AML-193 (cell line): ENCODE results near the gene CA10.

Source experiments
- DNase-seq, 2 experiments: peaks; one replicate each; lab custom pipeline; 2025; lab: John Stamatoyannopoulos, UW

The CA10 gene

GRCh38 chr17:52147431-52147830 is 11.1 kb downstream of the CA10 start:
- no peak for DNase-seq

- DNase-seq = no peak
Observed at GRCh38 chr17:52145476-52145875, 13.0 kb downstream of the CA10 start.

DNA sequence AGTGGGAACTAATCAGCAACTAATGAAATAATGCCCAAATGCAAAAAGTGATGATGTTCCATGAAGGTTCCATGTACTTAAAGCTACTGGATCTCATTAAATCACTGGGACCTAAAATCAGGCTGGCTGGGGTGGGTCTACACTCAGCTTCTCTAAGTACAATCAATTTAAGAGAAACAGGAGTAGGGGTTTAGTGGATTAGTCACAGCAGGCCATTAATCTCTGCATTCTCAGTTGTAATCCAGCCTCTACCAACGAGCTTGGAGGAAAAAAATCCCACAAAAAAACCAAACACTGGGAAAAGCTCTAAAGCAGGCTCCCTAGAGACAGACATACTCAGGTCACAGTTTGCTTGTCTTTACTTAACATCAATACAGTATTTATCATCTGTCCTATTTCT is 15.0 kb downstream of the CA10 start:
- no peak for DNase-seq

GRCh38 chr17:52140601-52141000 is 17.9 kb downstream of the CA10 start:
- no peak for DNase-seq

- no peak for DNase-seq
Observed at GRCh38 chr17:52138752-52139151, 19.8 kb downstream of the CA10 start.

GRCh38 chr17:52138350-52138749 is 20.2 kb downstream of the CA10 start:
- DNase-seq = no peak

DNA sequence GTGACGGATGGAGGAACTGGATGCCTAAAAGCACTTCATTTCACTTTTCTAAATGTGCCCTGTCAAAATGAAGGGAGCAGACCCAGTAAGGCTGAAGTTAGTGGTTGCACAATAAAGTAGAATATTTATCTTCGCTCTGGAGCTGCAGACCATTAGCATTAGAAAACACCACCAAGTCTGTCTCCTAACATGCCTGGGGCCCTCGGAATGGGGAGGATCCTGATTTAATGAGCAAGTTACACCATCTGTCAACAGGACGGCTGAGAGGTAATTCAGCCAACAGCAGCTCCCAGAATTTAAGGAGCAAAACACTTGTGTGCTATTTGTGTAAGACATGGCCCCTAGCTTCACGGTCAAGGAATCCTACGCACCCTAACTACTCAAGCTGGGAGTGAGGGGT is 22.3 kb downstream of the CA10 start:
- DNase-seq = no peak

GRCh38 chr17:52134641-52135040 is 23.9 kb downstream of the CA10 start:
- DNase-seq = no peak

DNA sequence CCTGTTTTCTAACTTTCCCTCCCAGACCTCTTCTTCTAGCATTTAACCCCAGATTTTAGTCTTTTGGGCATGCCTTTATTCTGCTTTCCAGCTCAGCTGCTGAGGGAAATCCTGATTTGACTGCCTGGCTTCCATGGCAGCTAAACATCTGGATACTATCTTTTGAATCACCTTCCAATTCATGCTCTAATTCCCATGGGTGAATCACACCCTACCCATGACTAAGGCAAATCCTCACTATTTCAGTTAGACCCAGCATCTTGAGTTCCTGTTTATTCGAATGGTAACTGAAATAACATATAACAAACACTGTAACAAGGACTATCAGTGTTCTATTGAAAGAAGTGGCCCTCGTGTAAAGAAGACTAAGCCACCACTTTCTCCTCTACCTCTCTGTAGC is 29.8 kb downstream of the CA10 start:
- no peak for DNase-seq

- DNase-seq = no peak
Observed at GRCh38 chr17:52124993-52125392, 33.5 kb downstream of the CA10 start.

DNA sequence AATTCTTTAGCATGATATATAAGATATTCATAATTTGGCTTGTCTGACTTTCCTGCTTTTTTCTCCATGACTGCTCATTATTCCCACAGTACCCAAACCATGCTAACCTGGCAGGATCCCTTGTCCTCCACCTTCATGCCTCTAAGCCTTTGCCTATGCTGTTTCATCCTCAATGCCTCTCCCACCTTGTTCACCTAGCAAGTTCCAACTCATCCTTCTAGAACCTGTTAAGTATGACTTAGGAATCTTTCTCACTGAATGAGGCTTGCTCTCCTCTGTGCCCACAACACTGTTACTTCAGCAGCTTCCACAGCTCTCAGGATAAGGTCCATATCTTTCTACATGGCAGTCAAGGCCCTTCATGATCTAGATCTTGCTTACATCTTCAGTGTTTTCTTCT is 34.0 kb downstream of the CA10 start:
- no peak for DNase-seq

DNA sequence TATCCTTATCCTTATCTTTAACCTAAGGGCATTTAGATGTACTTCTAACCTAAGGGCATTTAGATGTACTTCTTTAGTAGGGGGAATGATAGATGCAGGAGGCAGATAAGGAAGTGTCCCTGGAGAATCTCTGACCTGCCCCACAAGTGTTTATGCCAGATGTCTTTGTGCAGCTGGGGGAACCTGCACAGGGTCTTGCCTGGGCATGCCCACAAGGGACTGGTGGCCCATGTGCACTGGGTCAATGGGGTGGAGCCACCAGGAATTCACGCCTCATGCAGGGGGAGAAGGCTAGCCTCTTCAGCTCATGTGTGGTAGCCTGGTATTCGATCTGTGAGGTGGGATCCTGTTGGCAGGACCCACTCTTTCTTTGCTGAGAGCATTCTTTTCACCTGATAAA is 38.0 kb downstream of the CA10 start:
- DNase-seq = no peak

DNA sequence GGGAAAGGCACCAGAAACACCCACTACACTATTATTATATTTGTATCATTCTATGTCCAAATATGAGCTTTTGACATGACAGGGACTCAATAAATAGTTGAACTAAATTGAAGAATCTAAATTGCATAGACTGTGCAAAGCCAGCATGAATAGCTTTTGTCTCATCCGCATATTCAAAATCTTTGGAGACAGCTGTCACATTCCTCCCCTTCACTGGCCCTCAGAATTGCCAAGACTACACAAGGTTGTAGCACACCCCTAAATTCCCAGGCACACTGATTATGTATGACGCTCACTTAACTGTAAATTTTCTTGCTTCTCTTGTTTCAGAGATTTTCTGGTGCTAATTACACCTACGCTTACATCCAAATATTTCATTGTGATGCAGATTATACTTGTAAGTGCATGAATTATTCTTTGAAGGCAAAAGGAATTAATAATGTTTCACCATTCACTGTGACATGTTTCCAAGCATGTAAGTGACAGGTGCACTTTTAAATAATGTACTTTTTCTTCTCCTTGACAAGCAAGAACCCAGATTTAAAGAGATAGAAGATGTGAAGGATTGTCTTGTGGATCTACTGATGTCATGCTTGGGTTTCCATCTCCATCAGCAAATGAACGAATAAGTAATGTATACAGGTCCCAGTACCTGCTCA is 47.5 kb downstream of the CA10 start:
- DNase-seq = no peak

DNA sequence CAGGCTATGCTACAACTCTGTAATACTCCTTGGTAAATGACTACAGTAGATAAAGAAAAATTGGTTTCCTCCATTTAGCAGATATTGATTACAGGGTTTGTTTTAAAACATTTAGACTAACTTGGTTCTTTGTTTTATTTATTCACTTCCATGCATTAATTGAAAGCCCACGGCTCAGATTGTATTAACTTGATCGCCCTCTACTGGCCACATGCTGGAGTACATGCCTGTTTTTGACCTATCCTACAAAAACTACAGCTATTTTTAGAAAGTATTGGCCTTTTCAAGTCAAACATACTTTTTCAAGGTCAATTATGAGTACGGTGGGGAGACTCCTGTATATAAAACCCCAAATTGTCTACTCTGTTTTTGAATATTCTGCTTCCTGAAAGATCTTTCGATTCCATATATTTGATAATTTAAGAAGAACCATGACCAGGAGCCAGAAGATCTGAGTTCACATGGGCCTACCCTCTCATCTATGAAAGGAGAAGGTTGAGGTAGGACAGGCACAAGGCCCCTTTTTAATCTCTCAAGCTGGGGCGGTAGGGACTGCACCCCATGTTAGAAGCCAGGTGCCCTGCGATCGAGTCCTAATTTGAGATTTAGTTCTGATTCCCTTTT is 51.8 kb downstream of the CA10 start:
- peak; percentile 47 to 48 for DNase-seq

DNA sequence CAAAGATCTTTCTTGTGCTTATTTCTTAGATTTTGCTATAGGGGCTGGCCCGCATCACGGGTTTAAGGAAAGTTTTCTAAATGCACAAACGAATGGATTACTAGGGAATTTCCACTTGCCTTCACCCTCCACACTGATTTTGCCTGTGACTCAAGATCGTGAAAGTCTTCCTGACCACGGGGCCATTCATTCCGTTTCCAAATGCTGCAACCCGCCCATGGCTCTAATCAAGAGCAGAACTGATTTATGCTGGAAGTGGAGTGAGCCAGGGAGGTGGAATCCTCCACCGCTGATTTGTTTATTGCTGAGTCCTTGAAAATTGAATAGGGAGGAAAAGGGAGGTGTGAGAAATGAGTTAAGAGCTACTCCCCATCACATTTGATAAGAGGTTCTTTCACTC is 52.4 kb downstream of the CA10 start:
- no peak for DNase-seq

DNA sequence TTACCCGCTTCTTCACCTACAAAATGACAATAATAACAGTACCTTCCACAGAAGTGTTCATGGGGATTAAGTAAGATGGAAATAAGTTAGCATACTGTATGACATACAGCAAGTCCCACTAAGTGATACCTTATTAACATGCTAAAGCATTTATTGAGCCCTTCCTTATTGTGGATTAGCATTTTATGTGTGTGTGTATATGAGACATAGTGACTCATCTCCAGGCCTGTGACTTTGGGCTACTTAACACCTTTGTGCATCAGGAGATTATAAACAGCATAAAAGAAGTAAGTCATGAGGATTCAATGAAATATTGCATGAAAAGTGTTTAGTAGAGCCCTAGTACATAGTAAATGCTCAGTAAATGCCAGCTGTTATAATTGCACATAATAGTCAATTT is 52.9 kb downstream of the CA10 start:
- DNase-seq = no peak

DNA sequence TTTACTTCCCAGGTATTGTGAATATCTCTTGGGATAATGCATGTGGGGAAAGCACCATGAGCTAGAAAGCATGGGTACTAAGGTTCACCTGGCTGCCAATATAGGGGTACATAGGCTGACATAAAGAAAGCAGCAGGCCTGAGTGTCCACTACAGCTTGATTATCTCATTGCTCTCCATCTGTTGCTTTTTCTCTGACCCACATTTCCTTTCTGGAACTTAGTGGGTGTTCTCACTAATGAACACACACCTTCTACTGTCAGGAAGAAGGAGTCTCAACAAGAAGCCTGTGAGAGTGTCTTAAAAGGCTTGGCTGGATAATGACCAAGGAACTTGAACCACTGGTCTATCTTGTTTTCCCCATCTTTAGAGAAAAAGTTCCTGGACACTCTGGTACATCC is 62.5 kb downstream of the CA10 start:
- DNase-seq = no peak

DNA sequence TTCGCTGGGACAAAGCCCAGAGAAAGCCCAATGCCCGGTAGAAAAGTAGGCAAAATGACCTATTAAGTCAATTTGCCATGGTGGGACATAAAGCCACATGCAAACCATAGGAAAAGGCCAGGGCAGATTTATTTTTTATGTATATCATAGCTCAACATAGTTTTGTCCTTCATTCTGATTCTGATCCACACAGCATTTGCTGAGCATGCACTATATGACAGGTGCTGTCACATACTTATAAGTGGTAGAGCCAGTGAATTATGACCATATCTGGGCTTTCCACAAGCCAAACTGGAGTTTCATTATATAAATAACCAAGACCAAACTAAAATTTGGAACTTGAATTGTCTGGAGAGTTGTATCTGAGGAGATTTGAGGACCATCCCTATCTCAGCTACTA is 74.3 kb downstream of the CA10 start:
- no peak for DNase-seq

GRCh38 chr17:52079496-52079895 is 79.0 kb downstream of the CA10 start:
- no peak for DNase-seq

DNA sequence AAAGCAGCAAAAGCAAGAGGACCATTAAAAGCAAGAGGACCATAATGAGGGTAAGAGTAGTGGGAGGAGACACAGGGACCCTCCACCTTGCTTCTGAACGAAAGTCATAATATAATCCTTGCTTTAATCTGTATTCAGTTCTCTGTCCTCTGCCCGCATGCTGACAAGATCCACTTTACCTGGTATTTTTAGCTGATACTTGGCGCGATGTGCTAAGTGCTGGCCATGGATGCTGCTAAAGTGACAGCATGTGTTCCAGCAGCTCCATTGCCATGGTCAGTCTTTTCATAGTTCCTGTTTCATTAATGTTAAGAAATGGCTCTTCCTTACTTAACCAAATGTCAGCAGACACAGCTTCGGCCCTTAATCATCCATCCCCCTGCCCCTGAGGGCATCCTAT is 86.8 kb downstream of the CA10 start:
- no peak for DNase-seq

DNA sequence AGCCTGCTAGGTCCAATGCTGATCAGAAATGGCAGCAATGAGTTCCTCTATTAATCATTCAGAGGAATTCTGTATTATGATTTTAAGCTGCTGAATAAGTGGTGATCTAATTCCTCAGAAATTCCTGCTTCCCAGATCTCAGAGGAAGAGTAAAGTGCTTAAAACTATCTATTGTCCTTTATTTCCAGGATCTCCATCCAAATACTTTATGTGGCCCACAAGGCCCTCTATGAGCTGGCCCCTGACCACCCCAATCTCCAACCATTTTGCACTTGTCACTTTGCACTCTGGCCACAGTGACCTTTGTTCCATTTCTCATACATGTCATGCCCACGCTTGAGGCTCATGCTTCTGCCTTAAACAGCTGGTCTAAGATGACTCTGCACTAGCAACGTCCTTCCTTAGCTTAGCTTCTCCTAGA is 93.7 kb downstream of the CA10 start:
- DNase-seq = no peak

- DNase-seq = no peak
Observed at GRCh38 chr17:52049496-52049895, 109.0 kb downstream of the CA10 start.

GRCh38 chr17:52049051-52049450 is 109.5 kb downstream of the CA10 start:
- no peak for DNase-seq
